ENCODE data around the gene KANSL1L.

KANSL1L gene, protein sequence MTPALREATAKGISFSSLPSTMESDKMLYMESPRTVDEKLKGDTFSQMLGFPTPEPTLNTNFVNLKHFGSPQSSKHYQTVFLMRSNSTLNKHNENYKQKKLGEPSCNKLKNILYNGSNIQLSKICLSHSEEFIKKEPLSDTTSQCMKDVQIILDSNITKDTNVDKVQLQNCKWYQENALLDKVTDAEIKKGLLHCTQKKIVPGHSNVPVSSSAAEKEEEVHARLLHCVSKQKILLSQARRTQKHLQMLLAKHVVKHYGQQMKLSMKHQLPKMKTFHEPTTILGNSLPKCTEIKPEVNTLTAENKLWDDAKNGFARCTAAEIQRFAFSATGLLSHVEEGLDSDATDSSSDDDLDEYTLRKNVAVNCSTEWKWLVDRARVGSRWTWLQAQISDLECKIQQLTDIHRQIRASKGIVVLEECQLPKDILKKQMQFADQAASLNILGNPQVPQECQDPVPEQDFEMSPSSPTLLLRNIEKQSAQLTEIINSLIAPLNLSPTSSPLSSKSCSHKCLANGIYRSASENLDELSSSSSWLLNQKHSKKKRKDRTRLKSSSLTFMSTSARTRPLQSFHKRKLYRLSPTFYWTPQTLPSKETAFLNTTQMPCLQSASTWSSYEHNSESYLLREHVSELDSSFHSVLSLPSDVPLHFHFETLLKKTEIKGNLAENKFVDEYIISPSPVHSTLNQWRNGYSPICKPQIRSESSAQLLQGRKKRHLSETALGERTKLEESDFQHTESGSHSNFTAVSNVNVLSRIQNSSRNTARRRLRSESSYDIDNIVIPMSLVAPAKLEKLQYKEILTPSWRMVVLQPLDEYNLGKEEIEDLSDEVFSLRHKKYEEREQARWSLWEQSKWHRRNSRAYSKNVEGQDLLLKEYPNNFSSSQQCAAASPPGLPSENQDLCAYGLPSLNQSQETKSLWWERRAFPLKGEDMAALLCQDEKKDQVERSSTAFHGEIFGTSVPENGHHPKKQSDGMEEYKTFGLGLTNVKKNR

DNA sequence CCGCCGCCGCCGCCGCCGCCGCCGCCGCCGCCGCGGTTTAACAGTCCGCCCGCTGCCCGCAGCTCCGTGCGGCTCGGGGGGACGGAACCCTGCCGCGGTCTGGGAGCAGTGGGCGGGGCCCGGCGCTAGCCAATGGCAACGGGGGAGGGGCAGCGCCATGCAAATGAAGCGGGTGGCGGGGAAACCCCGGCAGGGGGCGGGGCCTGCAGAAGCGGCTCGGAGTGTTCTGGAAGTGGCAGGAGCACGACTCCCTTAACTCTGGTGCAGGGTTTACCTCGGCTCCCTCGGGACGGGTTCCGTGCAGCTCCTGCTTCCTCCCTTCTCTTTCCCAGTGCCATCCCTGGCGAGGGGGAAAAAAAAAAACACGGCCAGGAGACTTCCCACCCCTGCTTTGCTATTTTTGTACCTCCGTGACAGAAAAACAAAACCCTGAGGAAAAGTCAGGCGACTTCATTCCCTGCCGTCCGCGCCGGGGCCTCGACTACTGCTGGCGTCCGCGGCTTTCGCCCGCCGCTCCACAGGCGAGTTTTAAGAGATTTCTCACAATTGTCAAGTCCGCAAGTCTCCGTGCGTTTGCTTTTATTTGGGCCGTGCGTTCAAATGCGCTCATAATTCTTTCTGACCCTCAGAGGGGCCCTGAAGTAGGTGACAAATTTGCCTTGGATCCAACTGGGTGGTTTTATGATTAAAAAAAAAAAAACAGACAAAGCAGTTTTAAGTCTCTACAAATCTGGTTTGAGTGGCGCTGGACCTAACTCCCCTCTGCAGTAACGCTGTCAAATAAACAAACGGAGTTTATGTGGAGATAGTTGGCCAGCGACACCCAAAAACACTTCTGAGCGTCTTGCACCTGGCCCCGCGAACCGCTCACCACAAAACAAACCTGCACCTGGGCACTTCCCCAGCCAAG lies at the start of gene KANSL1L:
TSS of gene KANSL1L (minus strand) at position 101 of the 910 bp plus-strand sequence. CDS start 16,827 bp downstream, outside the sequence.
- Mint-ChIP-seq H3K27ac (peak within 1 kb of the TSS; percentile 98), H3K27me3 (no peaks in the 10 kb centered on the region), H3K4me1 (peaks cover 6 to 17% of the 10 kb centered on the region in 2 donors), H3K36me3 (no peaks in the 10 kb centered on the region), H3K9me3 (no peaks in the 10 kb centered on the region), H3K4me3 (peak within 1 kb of the TSS; percentile 98)
- DNase-seq (peak; percentile 93), ATAC-seq (replicated peaks) (peak; percentile 80 to 87)

DNA sequence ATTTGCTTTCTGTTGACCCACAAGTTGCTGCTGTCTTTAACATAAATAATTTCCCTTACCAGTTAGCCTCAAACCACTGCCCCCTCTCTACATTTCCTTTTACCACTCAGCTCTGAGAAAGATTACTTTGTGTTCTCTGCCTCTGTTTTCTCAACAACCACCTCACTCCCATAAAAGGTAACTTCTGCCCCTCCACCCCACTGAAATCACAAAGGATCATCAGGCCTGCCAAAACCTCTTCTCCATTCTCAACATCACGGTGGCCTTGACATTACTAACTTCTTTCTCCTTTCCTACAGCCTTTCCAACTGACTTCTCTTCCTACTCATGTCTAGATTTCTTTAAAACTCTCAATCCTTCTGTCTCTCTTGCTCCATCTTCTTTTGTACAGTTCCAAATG lies 43.9 kb upstream of the KANSL1L start:
- Mint-ChIP-seq H3K9me3 (no peaks in the 10 kb centered on the region), H3K4me3 (no peak overlapping the region), H3K27me3 (peaks cover 6 to 11% of the 10 kb centered on the region in 2 donors), H3K36me3 (no peaks in the 10 kb centered on the region), H3K4me1 (no peaks in the 10 kb centered on the region), H3K27ac (no peak overlapping the region)
- no peak for DNase-seq
- ATAC-seq (replicated peaks), result no peak

DNA sequence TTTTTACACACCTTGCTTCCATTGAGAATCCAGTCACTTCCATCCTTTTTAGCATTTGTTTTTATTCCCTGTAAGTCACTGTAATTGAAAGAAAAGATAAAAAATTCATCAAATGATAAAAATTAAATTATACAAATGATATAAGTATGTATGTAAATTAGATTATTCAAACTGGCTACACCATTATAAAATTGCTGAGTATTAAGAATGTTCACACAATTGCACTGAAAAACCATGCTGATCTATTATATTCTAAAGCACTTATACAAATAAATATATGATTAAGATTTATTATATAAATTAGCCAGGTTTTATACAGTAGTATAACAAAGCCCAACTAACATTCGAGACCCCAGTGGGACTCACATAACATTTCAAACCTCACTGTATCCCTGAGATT lies 39.0 kb upstream of the KANSL1L start:
- ATAC-seq (replicated peaks), result no peak
- Mint-ChIP-seq H3K27me3 (peaks cover 5 to 11% of the 10 kb centered on the region in 2 donors), H3K4me3 (no peak overlapping the region), H3K36me3 (no peaks in the 10 kb centered on the region), H3K4me1 (no peaks in the 10 kb centered on the region), H3K9me3 (no peaks in the 10 kb centered on the region), H3K27ac (no peak overlapping the region)
- no peak for DNase-seq

DNA sequence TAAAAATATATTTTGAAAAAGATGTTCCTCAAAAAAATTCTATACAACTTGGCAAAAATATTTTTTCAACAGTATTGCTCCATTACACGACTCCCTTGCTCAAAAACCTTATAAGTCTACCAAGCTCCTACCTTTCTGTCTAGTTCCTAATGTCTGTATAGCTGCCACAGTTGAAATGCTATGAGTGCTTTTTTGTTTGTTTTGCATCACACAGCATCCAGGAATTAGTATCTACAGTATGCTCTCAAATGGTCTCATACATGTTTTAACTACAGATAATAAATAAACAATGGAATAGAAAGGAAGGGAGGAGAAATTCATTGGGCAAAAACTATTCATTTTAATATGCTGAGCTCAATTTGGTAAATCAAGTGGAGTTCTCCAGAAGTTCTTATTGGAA lies 36.7 kb upstream of the KANSL1L start:
- DNase-seq (no peak), ATAC-seq (replicated peaks) (no peak)
- H3K27me3 Mint-ChIP-seq, result peaks cover 8 to 12% of the 10 kb centered on the region in 2 donors
- H3K36me3 Mint-ChIP-seq, result no peaks in the 10 kb centered on the region
- H3K27ac Mint-ChIP-seq, result no peak overlapping the region
- H3K4me3 Mint-ChIP-seq, result no peak overlapping the region
- H3K4me1 Mint-ChIP-seq, result no peaks in the 10 kb centered on the region
- no peaks in the 10 kb centered on the region for H3K9me3 Mint-ChIP-seq

DNA sequence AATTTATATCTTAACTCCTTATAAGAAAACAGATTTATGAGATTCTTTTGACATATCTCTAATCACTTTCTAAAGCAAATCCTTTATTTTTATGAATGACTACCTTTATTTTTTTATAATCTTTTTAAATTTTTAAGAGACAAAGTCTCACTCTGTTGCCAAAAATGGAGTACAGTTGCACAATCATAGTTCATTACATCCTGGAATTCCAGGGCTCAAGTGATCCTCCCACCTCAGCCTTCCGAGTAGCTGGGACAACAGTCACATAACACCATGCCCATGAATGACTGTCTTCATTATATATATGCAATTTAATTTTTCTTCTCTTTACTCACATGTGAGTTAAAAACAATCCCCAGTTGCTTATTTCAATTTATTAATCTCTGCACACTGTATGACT lies 32.3 kb upstream of the KANSL1L start:
- ATAC-seq (replicated peaks), result no peak
- H3K27me3 Mint-ChIP-seq, result peaks cover 15 to 17% of the 10 kb centered on the region in 2 donors

DNA sequence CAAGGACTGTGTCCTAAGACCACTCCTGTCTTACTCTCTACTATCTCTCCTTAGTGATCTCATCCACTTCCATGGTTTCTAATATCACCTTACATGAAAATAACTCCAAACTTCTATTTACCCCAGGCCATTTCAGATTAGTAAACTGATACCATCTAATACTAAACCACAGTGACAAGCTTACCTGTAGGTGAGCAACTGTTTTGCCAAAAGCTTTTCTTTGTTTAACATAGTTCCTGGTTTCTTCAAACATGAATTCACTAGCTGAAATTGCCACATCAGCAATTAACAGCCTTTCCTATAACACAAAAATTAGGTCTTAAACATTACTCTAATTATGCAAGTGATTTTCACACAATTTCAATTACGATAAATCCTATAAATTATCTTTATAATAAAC lies 31.9 kb upstream of the KANSL1L start:
- ATAC-seq (replicated peaks) (no peak), DNase-seq (no peak)
- Mint-ChIP-seq H3K9me3 (no peaks in the 10 kb centered on the region), H3K4me3 (no peak overlapping the region), H3K27ac (no peak overlapping the region), H3K36me3 (no peaks in the 10 kb centered on the region), H3K4me1 (no peaks in the 10 kb centered on the region), H3K27me3 (peaks cover 15 to 17% of the 10 kb centered on the region in 2 donors)

More for the DNA sequence above, 32.3 kb upstream of the KANSL1L start:
- Mint-ChIP-seq H3K36me3 (no peaks in the 10 kb centered on the region), H3K27ac (no peak overlapping the region), H3K9me3 (no peaks in the 10 kb centered on the region), H3K4me1 (no peaks in the 10 kb centered on the region), H3K4me3 (no peak overlapping the region)
- no peak for DNase-seq

DNA sequence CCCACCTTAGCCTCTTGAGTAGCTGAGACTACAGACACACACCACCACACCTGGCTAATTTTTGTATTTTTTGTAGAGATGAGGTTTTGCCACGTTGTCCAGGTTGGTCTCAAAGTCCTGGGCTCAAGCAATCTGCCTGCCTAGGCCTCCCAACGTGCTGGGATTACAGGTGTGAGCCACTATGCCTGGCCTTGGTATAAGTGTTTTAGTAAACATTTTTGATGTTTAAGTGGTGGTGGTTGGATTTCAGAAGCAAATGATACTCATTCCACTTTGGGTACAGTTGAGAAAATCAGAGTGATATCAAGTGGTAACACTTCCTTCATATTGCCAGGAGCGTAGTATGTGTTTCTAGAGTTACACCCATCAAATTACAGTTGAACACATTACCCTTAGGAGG lies 28.6 kb upstream of the KANSL1L start:
- DNase-seq (no peak), ATAC-seq (replicated peaks) (no peak)
- Mint-ChIP-seq H3K27me3 (peaks cover 6 to 9% of the 10 kb centered on the region in 2 donors), H3K9me3 (no peaks in the 10 kb centered on the region), H3K27ac (no peak overlapping the region), H3K36me3 (no peaks in the 10 kb centered on the region), H3K4me3 (no peak overlapping the region), H3K4me1 (no peaks in the 10 kb centered on the region)

DNA sequence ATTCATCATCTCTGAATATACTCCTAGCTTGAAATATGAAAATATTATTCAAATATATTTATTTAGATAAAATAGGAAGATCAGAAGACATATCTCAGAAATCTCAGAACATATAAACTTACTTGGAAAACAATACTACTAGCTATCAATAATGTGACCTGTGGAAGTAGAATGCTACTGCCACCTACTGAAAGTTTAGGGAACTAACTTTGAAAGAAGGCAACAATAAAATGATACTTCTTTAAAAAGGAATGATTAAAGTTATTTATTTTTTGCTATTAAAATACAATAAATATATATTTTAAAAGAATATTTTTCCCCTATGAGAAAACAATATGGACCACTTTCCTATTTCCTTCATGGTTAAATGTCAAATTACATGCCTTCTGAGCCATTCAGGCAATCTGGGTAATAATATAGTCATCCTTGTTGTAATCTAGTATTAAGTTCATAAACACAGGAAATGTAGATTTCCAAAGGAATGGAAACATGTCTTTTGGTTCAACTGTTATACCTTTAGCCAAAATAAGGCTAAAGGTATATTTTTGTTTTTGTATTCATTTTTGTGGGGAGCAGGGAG lies 28.1 kb upstream of the KANSL1L start:
- H3K27me3 Mint-ChIP-seq, result peaks cover 6 to 9% of the 10 kb centered on the region in 2 donors
- no peak overlapping the region for H3K4me3 Mint-ChIP-seq
- DNase-seq (no peak), ATAC-seq (replicated peaks) (no peak)
- no peaks in the 10 kb centered on the region for H3K9me3 Mint-ChIP-seq
- H3K36me3 Mint-ChIP-seq, result no peaks in the 10 kb centered on the region
- no peak overlapping the region for H3K27ac Mint-ChIP-seq
- H3K4me1 Mint-ChIP-seq, result no peaks in the 10 kb centered on the region

DNA sequence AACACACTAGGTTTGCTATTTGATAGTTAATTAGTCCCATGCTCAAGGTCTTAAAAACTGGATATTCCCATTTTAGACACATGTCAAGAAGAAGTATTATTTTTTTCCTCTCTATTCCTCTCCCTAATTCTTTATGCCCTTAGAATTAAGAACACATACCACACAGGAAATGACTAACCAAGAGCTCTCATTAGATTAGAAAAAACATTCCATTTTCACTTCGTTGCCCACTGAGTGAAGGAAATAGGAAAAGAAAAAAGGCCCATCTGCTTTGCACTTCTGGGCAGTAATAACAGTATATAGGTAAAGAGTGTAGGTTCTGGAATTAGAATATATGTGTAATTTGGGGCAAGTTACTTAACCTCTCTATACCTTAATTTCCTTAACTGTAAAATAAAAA lies 27.1 kb upstream of the KANSL1L start:
- H3K4me3 Mint-ChIP-seq, result no peak overlapping the region
- H3K9me3 Mint-ChIP-seq, result no peaks in the 10 kb centered on the region

DNA sequence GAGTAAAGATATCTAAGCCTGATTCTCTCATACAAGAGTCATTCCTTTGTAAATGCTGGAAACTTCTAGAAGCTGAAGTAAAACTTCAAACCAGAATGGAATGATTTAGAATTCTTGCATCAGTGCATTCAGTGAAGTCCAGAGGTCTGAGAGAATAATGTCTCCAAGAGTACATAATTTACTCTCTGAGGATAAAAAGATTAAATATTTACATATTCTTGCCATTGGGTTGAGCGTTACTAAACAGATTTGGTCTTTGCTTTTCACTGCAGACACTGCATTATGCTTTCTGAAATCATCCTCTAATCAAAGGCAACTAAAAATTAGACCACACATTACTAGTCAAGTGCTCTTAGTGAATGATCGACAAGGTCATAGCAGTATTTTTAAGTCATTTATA lies 26.5 kb upstream of the KANSL1L start:
- H3K27ac Mint-ChIP-seq, result no peak overlapping the region
- H3K27me3 Mint-ChIP-seq, result peaks cover 2 to 5% of the 10 kb centered on the region in 2 donors
- H3K4me1 Mint-ChIP-seq, result no peaks in the 10 kb centered on the region
- no peaks in the 10 kb centered on the region for H3K9me3 Mint-ChIP-seq
- ATAC-seq (replicated peaks) (no peak), DNase-seq (no peak)
- H3K4me3 Mint-ChIP-seq, result no peak overlapping the region
- no peaks in the 10 kb centered on the region for H3K36me3 Mint-ChIP-seq

More for the DNA sequence above, 27.1 kb upstream of the KANSL1L start:
- no peak overlapping the region for H3K27ac Mint-ChIP-seq
- no peaks in the 10 kb centered on the region for H3K4me1 Mint-ChIP-seq
- H3K36me3 Mint-ChIP-seq, result no peaks in the 10 kb centered on the region
- peaks cover 6 to 9% of the 10 kb centered on the region in 2 donors for H3K27me3 Mint-ChIP-seq
- DNase-seq (no peak), ATAC-seq (replicated peaks) (no peak)

DNA sequence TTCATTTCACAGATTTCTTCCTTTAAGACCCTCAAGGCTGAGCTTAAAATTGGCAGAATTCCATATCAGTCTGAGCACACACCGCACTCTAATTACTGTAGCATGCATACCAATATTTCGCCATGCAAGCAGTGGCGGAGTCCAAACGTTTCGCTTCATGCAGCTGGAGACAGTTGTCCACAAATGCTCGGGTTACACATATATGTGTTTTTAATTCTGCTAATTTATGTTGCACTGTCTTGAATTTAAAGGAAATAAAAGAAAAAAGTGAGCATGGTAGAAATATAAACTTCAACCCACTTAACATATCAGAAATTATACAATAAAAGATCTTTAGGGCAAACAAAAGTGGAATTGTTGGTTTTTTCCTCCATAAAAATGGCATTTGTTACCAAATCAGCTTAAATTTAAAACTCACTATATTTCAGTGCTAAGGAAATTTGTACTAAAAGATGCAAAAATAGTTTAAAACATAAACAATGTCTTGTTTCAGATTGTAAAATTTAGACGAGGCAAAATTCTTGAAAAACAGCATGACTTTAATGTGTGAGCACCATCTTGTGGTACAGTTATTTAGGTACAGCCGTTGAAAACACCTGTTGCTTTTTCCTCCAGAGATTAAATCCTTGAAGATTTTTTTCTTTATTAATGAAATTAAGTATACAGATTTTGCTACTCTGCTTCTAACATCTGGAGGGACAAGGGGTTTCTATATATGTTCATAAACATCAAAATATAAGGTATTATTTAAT lies 24.1 kb upstream of the KANSL1L start:
- H3K4me3 Mint-ChIP-seq, result peak overlapping the region in 1 of 2 donors; percentile 6
- ATAC-seq (replicated peaks) (no peak), DNase-seq (no peak)
- H3K9me3 Mint-ChIP-seq, result no peaks in the 10 kb centered on the region
- H3K4me1 Mint-ChIP-seq, result no peaks in the 10 kb centered on the region
- no peaks in the 10 kb centered on the region for H3K27me3 Mint-ChIP-seq
- no peak overlapping the region for H3K27ac Mint-ChIP-seq
- H3K36me3 Mint-ChIP-seq, result no peaks in the 10 kb centered on the region

DNA sequence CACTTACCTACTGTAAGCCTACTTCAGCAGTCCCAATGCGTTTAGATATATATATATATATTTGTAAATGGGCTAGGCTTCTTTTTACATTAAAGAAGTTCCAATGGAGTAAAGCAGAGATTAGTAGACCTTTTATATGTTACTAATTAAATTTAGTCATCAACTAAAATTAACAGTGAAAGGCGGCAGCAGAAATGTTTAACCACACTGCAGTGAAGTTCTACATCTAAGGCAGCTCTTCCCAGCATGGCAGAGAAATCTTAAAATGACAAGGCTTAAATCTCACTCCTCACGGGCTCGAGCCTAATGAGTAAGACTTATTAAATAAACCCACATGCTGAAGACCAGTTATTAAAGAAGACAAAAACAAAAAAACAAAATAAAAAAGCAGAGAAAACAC lies 19.1 kb upstream of the KANSL1L start:
- peaks cover 5 to 7% of the 10 kb centered on the region in 2 donors for H3K27me3 Mint-ChIP-seq

More for the DNA sequence above, 19.1 kb upstream of the KANSL1L start:
- DNase-seq (no peak), ATAC-seq (replicated peaks) (no peak)
- Mint-ChIP-seq H3K27ac (no peak overlapping the region), H3K4me3 (no peak overlapping the region), H3K4me1 (no peaks in the 10 kb centered on the region), H3K36me3 (peaks cover 4 to 7% of the 10 kb centered on the region in 2 donors), H3K9me3 (peaks cover 11% of the 10 kb centered on the region in 2 donors)
